NCI-H187 treated with DMSO at 0.1 percent for 48 hours (cell line): Measurements from ENCODE around the gene CTTNBP2.

Experiments used
- DNase-seq: peaks from one replicate; lab custom pipeline; 2025; lab: John Stamatoyannopoulos, UW

Gene CTTNBP2

DNA sequence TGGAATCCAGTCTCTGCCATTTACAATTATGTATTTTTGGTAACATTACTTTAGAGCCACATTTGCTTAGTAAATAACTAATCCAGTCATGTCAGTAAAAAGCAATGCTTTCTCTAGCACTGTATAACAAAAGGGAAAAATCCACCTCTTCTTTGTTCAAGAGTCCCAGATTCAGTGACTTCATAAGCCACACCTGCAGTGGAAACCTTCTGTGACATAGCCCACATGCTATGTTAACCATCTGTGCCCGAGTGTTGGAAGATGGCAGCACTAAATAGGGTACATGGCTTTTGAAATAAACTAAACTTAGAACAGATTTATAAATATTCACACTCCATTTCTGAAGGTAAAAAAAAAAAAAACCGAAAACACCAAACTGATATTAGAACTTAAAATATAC is 83.0 kb downstream of the CTTNBP2 start:
- DNase-seq, result no peak

DNA sequence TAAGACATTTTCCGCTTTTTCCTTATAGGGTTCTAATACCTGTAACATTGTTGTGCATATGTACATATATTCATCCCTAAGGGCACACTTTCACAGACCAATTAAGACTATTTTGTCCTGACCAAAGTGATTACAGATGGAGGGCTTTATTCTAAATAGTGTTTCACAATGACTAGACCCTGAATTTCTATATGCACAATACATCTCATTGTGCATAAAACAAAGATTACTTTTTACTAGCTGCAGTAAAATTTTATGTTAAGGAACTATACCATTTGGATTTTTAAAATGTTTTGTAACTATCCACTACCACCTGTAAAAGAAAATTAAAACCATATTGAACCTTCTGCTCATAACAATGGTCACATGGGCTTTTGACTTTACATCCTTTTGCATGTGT is 87.8 kb downstream of the CTTNBP2 start:
- DNase-seq, result no peak

DNA sequence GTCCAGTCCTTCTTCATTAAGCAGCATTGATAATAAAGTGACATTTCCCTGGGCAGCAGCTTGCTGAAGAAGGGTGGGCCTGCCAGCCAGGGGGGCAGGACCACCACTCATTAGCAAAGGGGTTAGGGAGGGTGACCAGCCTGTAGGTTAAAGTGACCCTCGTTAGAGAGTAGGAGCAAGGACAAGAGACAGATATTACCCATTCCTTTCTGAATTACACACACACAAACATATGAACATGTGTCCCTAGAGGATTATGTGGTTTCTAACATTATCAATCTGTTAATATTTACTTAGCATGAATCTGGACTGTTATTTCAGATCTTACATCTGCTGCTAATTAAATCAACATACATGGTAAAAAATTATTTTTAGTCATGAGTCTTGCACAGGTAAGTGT is 88.9 kb downstream of the CTTNBP2 start:
- no peak for DNase-seq

DNA sequence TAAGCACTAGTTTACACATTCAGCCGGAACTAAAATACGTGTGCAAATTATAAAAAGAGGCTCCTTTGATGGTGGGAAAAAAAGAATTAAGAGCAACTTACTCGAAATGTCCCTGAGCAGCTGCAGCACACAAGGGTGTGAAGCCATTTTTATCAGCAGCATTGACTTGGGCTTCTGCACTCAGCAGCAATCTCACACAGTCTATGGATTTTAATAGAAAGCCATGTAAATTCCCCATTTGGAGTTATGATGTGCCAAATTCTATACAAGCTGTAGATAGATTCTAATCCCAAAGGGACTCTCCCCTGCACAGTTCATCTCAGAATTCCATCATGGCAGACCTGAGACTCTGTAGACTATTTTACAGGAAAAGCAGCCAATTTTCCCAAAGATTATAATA is 90.5 kb downstream of the CTTNBP2 start:
- DNase-seq, result no peak

DNA sequence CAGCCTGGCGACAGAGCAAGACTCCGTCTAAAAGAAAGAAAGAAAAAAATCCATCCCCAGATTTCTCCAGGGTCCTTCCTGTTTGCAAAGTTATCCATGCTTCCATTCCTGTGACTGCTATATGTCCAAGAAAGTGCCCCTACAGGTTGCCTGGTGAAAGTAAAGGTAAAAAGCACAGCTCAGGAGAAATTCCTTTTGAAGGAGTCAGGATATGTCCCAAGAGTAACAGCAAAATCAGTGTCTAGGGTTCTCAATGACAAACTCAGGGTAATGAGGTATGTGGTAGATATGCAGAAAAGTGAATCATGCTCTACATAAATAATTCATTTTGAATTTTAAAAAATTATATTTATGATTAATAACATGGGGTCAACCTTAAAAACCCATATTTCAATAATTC is 91.5 kb downstream of the CTTNBP2 start:
- DNase-seq, result no peak

DNA sequence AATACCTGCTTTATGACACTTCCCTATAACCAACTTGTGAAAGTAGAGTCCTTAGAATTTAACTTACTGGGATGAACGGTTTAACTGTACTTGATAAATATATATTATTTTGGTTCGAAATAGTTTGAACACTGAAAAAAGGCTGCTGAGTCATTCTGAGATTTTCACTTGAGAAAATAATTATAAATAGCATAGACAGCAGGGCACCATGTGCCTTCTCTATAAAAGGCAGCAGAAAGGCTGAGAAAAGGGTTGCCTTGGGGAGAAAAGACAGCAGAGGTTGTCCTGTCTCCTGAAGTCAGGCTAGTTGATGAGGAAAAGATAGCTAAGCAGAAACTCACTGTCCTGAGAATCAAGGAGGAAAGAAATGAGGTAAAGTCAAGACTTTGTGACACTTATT is 92.4 kb downstream of the CTTNBP2 start:
- DNase-seq, result no peak

DNA sequence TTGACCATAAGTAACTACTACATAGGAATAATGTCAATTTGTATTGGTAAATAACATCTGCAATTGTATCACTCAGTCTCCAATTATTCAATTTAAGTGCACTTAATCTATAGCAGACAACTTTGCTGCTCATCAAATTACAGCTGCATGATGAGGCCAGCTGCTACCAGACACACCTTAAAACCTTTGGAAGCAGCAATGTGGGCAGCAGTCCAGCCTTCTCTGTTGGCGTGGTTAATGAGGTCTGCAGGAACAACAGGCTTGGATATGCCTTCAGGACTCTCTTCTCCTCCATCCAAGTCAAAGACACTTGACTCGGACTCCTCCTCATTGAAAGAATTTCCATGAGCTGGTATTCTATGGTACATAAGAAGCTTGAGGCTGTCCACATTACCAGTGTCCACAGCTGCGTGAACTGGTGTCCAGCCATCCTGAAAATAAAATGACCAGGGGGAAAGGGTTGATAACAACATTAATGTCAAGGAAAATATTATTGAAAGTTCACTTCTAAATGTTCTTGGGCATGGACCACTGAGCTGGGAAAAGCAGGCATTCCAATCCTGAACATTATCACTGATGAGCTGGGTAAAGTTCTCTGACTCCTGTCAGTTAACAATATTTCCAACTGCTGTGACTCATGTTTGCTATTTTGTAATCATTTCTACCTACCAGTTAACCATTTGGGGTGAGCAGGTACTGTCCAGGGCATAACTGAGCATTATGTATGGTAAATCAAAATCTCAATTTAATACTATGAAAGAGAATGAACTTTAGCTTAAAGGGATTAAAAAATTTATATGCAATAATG is 95.7 kb downstream of the CTTNBP2 start:
- DNase-seq, result peak; percentile 66

DNA sequence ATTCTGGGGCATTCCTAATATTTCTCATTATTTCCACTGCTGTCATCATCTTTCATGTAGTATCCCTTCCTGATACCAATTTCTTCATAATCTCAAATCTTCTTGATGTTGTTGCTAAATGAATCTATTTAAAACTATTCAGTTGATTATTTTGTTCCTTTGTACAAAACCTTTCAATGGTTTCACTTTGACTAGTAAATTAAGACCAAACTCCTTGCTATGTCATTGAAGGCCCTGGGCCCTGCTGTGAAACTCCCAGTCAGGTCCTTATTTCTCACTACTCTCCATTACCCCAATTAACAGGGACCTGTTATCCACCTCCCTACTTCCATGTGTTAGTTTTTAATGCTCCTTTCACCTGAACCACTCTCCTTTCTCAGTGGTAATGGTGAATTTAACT is 97.0 kb downstream of the CTTNBP2 start:
- no peak for DNase-seq

DNA sequence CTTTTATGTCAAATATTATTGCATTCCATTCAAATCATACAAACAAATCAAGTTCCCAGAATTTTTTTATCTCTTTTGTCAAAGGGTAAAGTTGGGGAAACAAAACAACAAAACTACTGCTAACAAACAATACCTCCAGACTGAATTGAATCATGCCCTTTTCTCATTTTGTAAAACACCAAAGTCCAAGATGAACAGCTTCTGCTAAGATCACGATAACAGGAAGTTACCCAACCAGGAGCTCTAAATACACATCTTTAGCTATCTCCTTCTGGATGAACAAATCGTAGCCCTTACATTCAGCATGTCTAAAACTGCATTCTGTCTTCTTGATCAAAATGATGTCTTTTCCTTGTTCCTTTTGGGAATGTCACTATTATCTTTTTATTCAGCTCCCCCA is 97.4 kb downstream of the CTTNBP2 start:
- DNase-seq, result no peak

DNA sequence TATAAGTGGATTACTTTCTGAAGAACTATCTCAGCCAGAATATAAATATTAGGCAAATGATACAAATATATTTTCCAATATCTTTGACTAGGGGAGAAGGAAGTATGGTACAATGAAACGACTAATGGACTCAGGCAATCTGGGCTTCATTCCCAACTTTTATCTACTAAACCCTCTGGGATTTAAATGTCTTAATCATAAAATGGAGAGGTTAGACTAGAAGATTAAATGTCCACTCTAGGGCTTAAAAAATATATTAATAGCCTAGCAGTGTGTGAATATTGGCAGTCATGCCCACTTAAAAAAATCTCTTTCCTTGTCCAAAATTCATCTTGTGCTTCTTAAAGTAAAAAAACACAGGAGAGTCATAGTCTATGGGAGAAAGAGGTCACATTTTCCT is 98.3 kb downstream of the CTTNBP2 start:
- DNase-seq, result no peak

DNA sequence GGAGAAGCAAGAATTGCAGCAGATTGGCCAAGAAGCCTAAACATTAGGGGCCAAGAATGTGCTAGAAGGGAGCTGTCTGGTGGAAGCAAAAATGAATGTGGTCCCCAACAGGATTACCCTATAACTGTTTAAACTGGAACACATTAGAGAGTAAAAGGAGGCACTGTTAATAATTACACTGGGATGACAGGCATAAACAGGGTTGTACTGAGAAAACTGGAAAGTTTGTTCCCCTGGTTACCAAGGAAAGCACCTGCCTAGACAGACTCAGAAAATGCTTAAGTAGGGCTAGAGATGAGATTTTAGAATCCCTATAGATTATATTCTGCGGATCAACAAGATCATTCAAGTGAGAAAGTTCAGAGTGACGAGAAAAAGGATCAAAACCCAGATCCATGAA is 100.8 kb downstream of the CTTNBP2 start:
- no peak for DNase-seq

DNA sequence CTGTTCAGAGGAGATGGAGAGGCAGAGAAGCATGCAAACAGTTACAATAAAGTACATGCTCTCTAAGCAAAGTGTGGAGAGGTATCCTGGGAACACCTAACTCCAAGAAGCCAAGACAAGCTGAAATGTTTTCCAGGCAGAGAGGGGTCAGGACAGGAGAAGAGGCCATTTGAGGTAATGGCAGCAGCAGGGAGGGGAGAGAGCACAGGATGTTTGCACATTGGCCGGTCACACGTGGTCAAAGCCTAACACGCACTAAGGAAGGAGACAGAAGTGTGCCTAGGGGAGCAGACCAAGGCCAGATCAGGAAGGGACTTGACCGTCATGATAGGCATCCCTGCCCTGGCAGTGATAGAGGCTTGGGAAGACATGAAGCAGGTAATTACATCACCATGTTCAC is 101.5 kb downstream of the CTTNBP2 start:
- no peak for DNase-seq

DNA sequence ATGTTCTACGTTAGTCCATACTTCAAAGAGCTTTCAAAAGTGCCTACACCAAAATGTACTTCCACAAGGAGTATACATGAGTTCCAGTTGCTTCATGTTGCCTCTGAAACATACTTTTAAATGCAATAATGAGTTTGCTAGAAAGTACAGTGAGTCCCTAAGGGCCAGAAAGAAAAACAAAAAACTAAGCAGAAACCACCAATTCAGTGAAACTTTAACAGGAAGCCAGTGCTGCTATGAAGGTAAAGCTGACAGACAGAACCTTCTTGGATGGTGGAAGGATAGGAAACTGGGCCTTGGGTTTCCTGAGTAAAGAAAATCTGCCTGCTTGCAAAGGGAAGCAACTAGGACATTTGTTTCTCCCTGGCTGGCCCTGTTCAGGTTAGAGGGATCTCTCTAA is 104.2 kb downstream of the CTTNBP2 start:
- no peak for DNase-seq

DNA sequence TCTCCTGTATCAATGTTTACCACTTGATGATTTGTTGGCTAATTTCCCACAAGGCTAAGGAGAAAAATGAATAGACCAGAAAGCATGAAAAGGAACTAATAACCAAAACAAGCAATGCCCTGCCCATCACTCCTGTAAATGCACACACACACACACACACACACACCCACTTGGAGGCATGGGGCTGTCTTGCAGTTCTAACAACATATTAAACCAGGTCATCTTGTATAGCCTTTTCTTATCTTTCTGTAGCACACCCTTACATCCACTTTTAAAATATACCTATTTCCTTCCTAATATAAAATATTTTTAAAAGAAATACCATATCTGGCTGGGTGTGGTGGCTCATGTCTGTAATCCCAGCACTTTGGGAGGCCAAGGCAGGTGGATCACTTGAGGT is 105.3 kb downstream of the CTTNBP2 start:
- DNase-seq, result no peak

DNA sequence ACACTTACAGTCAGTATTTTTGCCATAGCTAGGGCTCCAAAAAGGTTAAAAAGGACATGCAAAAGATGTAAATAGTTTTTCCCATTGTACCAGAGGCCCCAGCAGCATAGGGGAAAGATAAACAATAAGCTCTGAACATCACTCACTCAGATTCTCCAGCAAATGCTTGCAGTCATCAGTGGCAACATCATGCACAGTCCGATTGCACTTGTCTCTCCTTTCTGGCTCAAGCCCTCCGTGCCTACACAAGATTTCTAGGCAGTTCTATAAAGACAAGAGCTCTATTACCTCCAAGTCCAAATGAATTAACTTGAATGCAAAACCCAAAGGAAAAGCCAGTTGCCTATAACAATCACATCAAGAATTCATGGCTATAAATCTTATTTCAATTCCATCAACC is 106.3 kb downstream of the CTTNBP2 start:
- DNase-seq, result no peak

DNA sequence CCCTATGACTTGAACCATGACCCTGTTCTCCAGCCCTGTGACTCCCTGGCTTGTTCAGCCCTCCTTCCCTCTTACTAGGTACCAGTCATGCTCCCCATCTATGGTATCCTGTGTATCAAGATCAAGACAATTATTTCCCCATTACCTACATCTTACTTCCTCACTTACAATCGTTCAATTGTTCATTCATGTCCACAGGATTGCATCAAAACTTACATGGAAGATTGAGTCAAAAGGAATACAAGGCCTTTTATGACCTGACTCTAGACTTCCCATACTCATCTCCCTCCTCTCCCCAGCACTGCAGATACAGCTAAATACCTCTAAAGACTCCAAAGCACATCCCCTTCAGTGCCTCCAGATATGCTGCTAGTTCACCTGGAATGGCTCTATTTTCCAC is 109.2 kb downstream of the CTTNBP2 start:
- no peak for DNase-seq

DNA sequence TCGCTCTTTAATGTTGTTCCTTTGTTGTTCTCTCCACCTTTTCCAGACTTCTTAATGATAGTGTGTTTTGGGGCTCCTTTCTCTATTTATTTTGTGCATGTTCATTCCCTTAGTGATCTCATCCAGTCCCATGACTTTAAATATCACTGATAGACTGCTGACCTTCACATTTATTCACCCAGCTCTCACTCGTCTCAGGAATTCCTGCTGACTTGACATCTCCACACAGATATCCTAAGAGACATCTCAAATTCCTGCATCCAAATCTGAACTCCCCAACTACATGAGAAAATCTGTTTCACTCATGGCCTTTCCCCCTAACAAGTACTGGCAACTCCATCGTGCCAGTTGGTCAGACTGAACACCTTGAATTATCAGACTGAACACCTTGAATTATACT is 111.2 kb downstream of the CTTNBP2 start:
- DNase-seq, result no peak

DNA sequence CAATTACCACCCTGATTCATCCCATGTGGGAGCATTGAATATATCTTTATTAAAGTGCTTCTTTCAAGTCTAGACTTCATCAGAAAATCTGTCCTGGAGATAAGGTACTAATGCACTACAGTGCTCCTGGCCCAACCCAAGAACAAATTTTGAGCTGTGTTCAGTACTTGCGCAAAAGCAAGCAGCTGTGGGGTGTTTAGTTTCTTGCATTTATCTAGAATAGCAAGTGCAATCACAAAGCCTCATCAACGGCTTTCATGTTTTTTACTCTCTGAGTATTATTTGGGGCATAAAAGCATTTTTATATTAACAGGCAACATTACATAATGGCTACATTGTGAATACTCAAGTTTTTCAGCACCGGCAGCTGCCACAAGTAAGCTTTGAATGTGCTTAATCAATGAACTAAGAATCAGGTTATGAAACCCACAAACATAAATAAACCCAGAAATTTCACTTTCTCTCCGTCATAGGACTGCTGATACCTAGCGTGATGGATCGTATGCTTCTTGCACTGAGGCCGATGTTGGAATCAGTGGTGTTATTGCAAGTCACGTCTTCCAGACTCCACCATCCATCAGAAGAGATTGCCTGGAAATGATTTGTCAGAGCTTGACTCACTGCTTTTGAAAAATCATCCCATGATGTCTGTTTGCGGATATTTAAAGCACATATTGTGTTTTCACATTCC is 113.1 kb downstream of the CTTNBP2 start:
- no peak for DNase-seq

DNA sequence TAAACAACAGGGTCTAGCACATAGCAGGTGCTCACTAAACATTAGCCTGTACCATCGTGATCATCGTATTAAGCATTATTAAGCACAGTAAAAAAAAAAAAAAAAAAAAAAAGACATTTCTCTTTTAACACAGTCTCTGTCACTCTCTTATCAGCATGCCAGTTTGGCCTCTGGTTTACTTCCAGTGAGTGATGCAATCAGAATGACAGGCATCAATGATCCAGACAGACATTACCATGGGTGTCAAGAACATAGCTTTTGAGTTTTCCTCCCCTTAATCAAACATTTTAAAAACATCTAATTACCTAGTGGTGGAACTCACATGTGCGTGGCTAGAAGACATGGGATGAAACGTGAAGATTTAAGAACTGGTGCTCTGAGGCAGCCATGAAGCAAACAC is 115.8 kb downstream of the CTTNBP2 start:
- no peak for DNase-seq

DNA sequence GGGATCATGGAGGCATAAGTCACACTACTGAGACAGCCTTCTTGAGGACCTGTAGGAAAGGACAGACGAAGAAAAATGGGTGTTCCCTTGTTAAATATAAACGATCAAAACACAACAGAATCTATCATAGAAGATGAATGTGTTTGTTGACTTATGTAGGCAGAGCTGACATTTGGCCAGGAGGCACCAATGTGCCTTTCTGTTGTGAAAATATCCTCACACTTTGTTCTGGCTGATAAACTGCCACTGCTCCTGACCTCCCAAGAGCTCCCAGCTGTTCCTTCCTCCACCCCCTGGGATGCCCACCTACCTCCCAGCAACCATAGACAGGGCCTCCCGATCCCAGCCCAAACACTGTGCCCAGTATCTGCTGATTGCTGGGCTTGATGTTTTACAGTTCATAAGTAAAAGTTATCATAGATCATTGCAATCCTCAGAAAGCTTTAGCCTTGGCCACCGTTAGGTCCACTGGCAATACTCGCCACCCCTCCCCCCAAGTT is 116.6 kb downstream of the CTTNBP2 start:
- DNase-seq, result no peak

DNA sequence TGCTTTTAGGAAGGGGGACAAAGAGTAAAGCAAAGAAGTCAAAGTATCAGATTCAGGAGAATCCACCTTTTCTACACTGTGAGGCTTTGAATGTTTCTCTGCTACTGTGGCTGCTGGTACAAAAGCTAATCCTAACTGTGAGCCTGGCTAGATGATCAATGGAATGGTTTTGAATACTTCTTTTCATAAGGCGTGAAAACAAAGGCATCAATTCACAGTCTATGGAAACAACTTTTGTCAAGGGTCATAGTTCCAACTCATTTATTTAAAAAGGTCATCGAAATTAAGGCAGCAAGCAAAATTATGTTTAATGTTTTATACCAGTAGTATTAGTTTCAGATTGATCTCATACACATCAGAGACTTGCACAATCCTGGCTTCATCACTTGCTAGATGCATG is 118.1 kb downstream of the CTTNBP2 start:
- no peak for DNase-seq

DNA sequence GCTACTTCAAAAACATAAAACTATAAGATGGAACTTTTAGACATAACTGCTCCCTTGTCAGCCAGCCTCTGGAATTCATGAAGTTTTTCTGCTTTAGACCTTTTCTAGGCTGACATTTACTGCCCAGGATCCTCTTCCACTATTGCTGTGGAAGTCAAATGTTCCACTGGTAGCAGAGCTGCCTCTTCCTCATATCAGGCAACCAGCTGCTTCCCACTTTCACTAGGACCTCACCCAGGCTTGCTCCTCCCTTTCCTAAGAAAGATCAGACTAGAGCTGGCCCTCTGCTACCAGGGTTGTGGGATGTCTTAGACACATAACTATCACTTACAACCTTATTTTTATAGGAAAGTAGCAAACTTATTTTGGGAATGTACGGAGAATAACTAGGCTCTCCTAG is 121.5 kb downstream of the CTTNBP2 start:
- DNase-seq, result no peak
